Stimulated activated CD4-positive, alpha-beta T cell treated with anti-CD3 and anti-CD28 coated beads, TNF-alpha, amount 100 ng/mL, for 1 hour (primary cell): ENCODE measurements around the gene AKAP7.
A peak's percentile ranks its signal among the peaks of the same experiment; 100 is the strongest.
"Not testable (repeated sequence)": the region's sequence is repeated elsewhere in the genome, so short reads cannot be mapped to it uniquely, and the experiment has no call there.

ENCODE experiments used
- DNase-seq, 3 donors: peaks; one replicate each; pipeline ENCODE4 v3.0.0-alpha.2; 2020; ENCODE audit warnings: low read depth in 3 of 3, low spot score in 1 of 3

The AKAP7 gene

GRCh38 chr6:131135244-131136020 is at the start of gene AKAP7:
TSS of gene AKAP7 (plus strand) at chr6:131135467. CDS start at chr6:131135764, 297 bp downstream.
- peak in 2 of 3 donors; percentile 8 to 25 for DNase-seq

GRCh38 chr6:131090339-131090738 is 44.9 kb upstream of the AKAP7 start:
- DNase-seq = not testable (repeated sequence)

- DNase-seq = not testable (repeated sequence)
Observed at GRCh38 chr6:131091944-131092343, 43.3 kb upstream of the AKAP7 start.

GRCh38 chr6:131093334-131093733 is 41.9 kb upstream of the AKAP7 start:
- DNase-seq = no peak

- DNase-seq = no peak
Observed at GRCh38 chr6:131096786-131097185, 38.5 kb upstream of the AKAP7 start.

- DNase-seq = no peak
Observed at GRCh38 chr6:131101911-131102680, 33.2 kb upstream of the AKAP7 start.

GRCh38 chr6:131103296-131103695 is 32.0 kb upstream of the AKAP7 start:
- DNase-seq = no peak

GRCh38 chr6:131103901-131104300 is 31.4 kb upstream of the AKAP7 start:
- DNase-seq = no peak

- no peak for DNase-seq
Observed at GRCh38 chr6:131107151-131107550, 28.1 kb upstream of the AKAP7 start.

GRCh38 chr6:131112249-131112648 is 23.0 kb upstream of the AKAP7 start:
- no peak for DNase-seq

GRCh38 chr6:131115651-131116050 is 19.6 kb upstream of the AKAP7 start:
- DNase-seq = no peak

GRCh38 chr6:131116321-131116720 is 18.9 kb upstream of the AKAP7 start:
- DNase-seq = no peak

GRCh38 chr6:131116755-131117360 is 18.4 kb upstream of the AKAP7 start:
- DNase-seq = no peak

GRCh38 chr6:131117878-131118277 is 17.4 kb upstream of the AKAP7 start:
- DNase-seq = no peak

- no peak for DNase-seq
Observed at GRCh38 chr6:131122007-131122406, 13.3 kb upstream of the AKAP7 start.

- no peak for DNase-seq
Observed at GRCh38 chr6:131122516-131122915, 12.8 kb upstream of the AKAP7 start.

GRCh38 chr6:131124336-131125071 is 10.8 kb upstream of the AKAP7 start:
- DNase-seq = no peak

GRCh38 chr6:131125431-131125830 is 9.8 kb upstream of the AKAP7 start:
- DNase-seq = no peak

GRCh38 chr6:131129689-131130553 is 5.3 kb upstream of the AKAP7 start:
- no peak for DNase-seq

- no peak for DNase-seq
Observed at GRCh38 chr6:131130554-131130940, 4.7 kb upstream of the AKAP7 start.
